HL-60 (cell line): ENCODE results near the gene MYLK2.

Experiments used
- DNase-seq, 2 experiments: peaks; one replicate each; pipeline ENCODE4 v3.0.0-alpha.2; 2010 to 2020; ENCODE audit warnings: low read depth in 1 of 2, low spot score in 1 of 2
- H3K27ac ChIP-seq: fragments of 250-450 bp; sonication (Bioruptor Pico); replicated peaks from 2 replicates; pipeline ENCODE4 v1.5.1; 2020; ENCODE audit warnings: mild to moderate bottlenecking, moderate library complexity
- H3K27me3 ChIP-seq: fragments of 250-450 bp; sonication (Bioruptor Pico); 2 replicates; pipeline ENCODE4 v1.5.1; 2021; ENCODE audit warnings: mild to moderate bottlenecking, moderate library complexity; ENCODE audit not compliant: insufficient read depth, poor library complexity, severe bottlenecking
- H3K4me3 ChIP-seq: replicated peaks from 2 replicates; pipeline ENCODE4 v1.5.1; 2011; ENCODE audit warnings: mild to moderate bottlenecking, control low read depth, low read length; ENCODE audit not compliant: insufficient read depth
- GABPA ChIP-seq: IDR thresholded peaks from 2 replicates; pipeline ENCODE4 v1.6.1; 2012; ENCODE audit warnings: low read depth
- POLR2AphosphoS5 ChIP-seq: IDR thresholded peaks from 2 replicates; pipeline ENCODE4 v1.6.1; 2012; ENCODE audit warnings: low read depth
- SPI1 ChIP-seq: IDR thresholded peaks from 2 replicates; pipeline ENCODE4 v1.6.1; 2012; ENCODE audit warnings: low read depth, mild to moderate bottlenecking, borderline replicate concordance
- TF ChIP-seq, protein P1 (sequence below): IDR thresholded peaks from one replicate; pipeline ENCODE4 v1.5.1; 2011; ENCODE audit warnings: low read length, control low read depth, inconsistent platforms; ENCODE audit not compliant: insufficient read depth
- TF ChIP-seq, protein P2 (sequence below): IDR thresholded peaks from 2 replicates; pipeline ENCODE4 v1.6.1; 2012; ENCODE audit warnings: low read depth; ENCODE audit not compliant: insufficient replicate concordance

The MYLK2 gene

DNA sequence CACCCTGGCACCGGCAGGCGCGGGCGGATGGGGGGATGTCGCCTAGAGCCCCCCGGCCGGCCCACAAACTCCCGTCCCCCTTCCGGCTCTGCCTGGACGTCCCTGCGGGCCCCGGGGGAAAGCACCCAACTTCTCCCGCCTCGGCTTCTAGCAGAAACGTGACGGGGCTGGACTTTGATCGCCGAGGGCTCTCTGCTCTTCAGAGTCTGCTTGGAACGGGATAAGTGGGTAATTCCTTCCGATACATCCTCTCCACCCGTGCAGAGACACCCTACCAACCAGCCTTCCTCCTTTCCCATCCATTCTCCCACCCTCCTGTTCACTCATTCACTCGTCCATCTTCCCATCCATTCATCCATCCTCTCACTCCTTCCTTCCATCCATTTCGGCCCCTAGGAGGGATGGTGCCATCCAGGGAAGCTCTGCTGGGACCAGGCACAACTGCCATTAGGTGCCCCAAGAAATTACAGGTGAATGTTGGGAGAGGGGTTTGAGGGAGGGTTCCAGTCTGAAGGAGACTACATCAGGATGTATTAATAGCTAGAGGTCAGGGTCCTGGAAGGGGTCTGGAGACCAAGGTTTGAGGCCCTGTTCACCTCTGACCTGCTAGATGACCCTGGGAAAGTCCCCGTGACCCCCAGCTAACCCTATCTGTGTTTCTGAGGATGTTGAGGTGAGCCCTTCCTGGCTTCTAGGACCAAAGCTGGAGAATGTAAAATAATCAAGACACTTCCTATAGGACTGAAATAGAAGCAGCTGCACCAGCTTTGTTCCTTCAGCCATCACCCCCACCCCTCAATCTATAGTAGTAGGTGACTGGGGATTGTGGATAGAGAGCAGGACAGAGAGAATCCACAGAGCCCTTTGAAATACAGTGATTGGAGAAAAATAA, 51.8 kb downstream of the MYLK2 start:
- no peak for DNase-seq
- TF ChIP-seq GABPA (no peak), SPI1 (no peak), POLR2AphosphoS5 (no peak)
- TF ChIP-seq, protein P1, sequence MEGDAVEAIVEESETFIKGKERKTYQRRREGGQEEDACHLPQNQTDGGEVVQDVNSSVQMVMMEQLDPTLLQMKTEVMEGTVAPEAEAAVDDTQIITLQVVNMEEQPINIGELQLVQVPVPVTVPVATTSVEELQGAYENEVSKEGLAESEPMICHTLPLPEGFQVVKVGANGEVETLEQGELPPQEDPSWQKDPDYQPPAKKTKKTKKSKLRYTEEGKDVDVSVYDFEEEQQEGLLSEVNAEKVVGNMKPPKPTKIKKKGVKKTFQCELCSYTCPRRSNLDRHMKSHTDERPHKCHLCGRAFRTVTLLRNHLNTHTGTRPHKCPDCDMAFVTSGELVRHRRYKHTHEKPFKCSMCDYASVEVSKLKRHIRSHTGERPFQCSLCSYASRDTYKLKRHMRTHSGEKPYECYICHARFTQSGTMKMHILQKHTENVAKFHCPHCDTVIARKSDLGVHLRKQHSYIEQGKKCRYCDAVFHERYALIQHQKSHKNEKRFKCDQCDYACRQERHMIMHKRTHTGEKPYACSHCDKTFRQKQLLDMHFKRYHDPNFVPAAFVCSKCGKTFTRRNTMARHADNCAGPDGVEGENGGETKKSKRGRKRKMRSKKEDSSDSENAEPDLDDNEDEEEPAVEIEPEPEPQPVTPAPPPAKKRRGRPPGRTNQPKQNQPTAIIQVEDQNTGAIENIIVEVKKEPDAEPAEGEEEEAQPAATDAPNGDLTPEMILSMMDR = no peak
- TF ChIP-seq, protein P2, sequence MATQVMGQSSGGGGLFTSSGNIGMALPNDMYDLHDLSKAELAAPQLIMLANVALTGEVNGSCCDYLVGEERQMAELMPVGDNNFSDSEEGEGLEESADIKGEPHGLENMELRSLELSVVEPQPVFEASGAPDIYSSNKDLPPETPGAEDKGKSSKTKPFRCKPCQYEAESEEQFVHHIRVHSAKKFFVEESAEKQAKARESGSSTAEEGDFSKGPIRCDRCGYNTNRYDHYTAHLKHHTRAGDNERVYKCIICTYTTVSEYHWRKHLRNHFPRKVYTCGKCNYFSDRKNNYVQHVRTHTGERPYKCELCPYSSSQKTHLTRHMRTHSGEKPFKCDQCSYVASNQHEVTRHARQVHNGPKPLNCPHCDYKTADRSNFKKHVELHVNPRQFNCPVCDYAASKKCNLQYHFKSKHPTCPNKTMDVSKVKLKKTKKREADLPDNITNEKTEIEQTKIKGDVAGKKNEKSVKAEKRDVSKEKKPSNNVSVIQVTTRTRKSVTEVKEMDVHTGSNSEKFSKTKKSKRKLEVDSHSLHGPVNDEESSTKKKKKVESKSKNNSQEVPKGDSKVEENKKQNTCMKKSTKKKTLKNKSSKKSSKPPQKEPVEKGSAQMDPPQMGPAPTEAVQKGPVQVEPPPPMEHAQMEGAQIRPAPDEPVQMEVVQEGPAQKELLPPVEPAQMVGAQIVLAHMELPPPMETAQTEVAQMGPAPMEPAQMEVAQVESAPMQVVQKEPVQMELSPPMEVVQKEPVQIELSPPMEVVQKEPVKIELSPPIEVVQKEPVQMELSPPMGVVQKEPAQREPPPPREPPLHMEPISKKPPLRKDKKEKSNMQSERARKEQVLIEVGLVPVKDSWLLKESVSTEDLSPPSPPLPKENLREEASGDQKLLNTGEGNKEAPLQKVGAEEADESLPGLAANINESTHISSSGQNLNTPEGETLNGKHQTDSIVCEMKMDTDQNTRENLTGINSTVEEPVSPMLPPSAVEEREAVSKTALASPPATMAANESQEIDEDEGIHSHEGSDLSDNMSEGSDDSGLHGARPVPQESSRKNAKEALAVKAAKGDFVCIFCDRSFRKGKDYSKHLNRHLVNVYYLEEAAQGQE = no peak
- peaks cover 27% of the 10 kb centered on the region for H3K27me3 ChIP-seq
- H3K4me3 ChIP-seq = no peak overlapping the region; the same call in 1 of the 2 replicates
- H3K27ac ChIP-seq = no peak overlapping the region

DNA sequence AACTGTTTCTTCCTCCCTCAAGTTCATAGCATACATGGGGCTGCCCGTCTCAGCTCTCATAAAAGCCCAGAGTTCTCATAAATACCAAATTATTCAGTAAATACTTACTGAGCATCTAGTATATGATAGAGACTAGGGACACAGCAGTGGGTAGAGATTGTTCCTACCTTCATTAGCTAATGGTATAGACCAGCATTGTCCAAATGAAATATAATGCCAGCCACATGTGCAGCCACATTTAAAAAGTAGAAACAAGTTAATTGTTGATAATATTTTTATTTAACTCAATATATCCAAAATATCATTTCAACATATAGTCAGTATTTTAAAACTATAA, 52.4 kb downstream of the MYLK2 start:
- Histone ChIP-seq H3K27me3 (peaks cover 27% of the 10 kb centered on the region), H3K27ac (no peak overlapping the region), H3K4me3 (no peak overlapping the region)
- TF ChIP-seq POLR2AphosphoS5 (no peak), SPI1 (no peak), GABPA (no peak)
- TF ChIP-seq, protein P2 = no peak
- TF ChIP-seq, protein P1 = no peak
- no peak for DNase-seq

- no peak for DNase-seq
- Histone ChIP-seq H3K27me3 (peaks cover 27% of the 10 kb centered on the region), H3K27ac (no peak overlapping the region), H3K4me3 (no peak overlapping the region)
- no peak for TF ChIP-seq SPI1
- no peak for TF ChIP-seq GABPA
- no peak for TF ChIP-seq POLR2AphosphoS5
- TF ChIP-seq, protein P1 = no peak
Measured at GRCh38 chr20:31872406-31872805, 53.2 kb downstream of the MYLK2 start.
